Subcutaneous adipose tissue (tissue), 4 donors: ENCODE measurements around the gene MAGI2. TPM values are rescaled to one million over a fixed set of nuclear protein-coding genes. Genes with fewer than 3 reads are reported as not detected.

ENCODE experiments used
- total RNA-seq, 4 donors: library from RNA; depleted of rRNA; stranded (reverse); fragments of >200 nt; gene quantifications; one replicate each; pipeline ENCODE4 v1.1.0, GENCODE V29; 2016
- TF ChIP-seq, protein P1 (sequence below): fragments of 450-650 bp; IDR thresholded peaks from one replicate; pipeline ENCODE4 v1.5.1; 2016; ENCODE audit warnings: low read depth, mild to moderate bottlenecking, control low read depth, antibody characterized with exemption, moderate library complexity

Gene MAGI2
- total RNA-seq, 4 donors from 2014 or later, result 13.7 to 22.9 (median 17.7) TPM

DNA sequence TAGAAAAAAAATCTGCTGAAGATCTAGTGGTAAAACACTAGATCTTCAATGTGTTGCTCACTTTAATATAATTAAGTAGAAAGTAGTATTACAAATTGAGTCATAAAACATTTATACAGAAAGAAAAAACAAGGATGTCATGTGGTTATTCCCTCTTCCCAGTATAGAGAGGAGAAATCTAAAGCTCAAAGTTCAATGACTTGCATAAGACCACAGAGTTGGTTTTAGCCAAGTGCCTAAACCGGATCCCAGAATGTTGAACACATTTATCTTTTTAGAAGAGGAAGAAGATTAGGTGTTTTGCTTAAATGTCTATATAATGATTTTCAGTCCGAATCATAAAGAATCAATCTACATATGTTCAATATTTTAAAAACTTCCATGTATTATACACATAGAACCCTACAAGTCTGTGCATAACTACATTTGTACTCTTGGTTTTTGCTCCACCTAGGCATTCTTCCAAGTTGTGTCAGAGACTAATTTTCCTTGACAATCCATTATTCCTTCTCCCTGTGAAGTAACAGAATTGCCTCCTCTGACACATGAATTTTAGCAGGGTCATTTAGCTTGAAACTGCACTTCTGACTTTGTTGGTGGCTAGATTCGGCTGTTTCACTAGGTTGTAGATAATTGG is 389.2 kb downstream of the MAGI2 start:
- TF ChIP-seq, protein P1, sequence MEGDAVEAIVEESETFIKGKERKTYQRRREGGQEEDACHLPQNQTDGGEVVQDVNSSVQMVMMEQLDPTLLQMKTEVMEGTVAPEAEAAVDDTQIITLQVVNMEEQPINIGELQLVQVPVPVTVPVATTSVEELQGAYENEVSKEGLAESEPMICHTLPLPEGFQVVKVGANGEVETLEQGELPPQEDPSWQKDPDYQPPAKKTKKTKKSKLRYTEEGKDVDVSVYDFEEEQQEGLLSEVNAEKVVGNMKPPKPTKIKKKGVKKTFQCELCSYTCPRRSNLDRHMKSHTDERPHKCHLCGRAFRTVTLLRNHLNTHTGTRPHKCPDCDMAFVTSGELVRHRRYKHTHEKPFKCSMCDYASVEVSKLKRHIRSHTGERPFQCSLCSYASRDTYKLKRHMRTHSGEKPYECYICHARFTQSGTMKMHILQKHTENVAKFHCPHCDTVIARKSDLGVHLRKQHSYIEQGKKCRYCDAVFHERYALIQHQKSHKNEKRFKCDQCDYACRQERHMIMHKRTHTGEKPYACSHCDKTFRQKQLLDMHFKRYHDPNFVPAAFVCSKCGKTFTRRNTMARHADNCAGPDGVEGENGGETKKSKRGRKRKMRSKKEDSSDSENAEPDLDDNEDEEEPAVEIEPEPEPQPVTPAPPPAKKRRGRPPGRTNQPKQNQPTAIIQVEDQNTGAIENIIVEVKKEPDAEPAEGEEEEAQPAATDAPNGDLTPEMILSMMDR, result no peak

- TF ChIP-seq, protein P1, result no peak
Observed at GRCh38 chr7:79063019-79063698, 390.3 kb downstream of the MAGI2 start.

DNA sequence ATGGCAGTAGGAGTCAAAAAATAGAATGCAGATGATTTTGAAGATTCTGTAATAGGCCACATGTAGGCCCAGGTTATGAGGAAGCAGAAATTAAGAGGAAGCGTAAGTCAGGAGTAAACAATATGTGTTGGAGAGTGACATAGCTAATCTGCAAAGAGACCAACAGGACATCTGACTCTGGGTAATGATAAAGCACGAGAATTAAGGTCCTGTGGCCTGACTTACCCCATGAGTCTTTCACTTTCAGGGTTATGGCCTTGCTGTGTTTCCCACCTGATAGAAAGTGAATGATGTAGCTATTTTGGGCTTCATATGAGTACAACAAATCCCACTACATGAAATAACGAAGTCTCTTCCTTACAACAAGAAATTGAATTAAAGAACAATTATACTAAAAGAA is 393.0 kb downstream of the MAGI2 start:
- TF ChIP-seq, protein P1, result no peak

- TF ChIP-seq, protein P1, result no peak
Observed at GRCh38 chr7:79055722-79056415, 397.6 kb downstream of the MAGI2 start.

DNA sequence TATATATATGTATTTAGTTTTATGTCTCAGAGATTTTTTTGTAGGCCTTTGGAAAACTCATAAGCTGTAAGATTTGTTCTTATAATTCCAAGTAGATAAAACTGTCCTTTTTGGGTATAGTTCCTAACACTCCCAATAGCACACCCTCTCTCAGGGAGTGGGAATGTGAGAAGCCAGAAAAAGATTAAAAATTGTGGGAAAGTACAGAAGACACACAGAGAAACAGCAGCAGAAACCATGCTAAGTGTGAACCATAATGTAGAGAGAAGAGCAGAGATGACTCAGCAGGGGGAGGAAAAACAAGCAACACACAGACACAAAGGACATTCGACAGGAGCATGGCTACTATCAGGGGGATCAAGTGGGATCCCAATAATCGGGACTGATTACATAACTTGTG is 401.6 kb downstream of the MAGI2 start:
- TF ChIP-seq, protein P1, result no peak

DNA sequence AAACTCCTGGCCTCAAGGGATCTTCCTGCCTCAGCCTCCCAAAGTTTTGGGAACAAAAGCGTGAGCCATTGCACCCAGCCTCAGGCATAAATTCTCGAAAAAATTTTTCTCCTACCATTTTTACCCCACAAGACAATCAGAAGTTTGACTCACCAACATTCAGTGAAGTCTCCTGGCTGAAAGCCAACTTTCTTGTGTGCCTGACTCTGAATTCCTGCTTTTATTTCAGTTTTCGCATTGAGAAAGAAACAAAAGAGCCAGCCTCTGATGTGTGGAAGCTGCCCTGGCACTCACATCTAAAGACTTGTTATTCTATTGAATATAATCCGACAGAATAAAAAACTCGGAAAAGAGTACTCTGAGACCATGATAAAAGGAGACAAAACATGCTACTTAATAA is 402.9 kb downstream of the MAGI2 start:
- TF ChIP-seq, protein P1, result no peak

- TF ChIP-seq, protein P1, result no peak
Observed at GRCh38 chr7:79046061-79046460, 407.4 kb downstream of the MAGI2 start.
